Superior temporal gyrus (tissue), 1 donor: ENCODE measurements around the gene LTA4H.

Source experiments
- DNase-seq: peaks from one replicate; pipeline ENCODE4 v3.0.0-alpha.2; 2016; ENCODE audit errors: extremely low spot score

The LTA4H gene

GRCh38 chr12:96057986-96058553 lies 22.7 kb upstream of the LTA4H start:
- no peak for DNase-seq

GRCh38 chr12:96056646-96057455 lies 21.5 kb upstream of the LTA4H start:
- DNase-seq = no peak

GRCh38 chr12:96054244-96054610 lies 18.8 kb upstream of the LTA4H start:
- no peak for DNase-seq

GRCh38 chr12:96053476-96054243 lies 18.3 kb upstream of the LTA4H start:
- no peak for DNase-seq

GRCh38 chr12:96051756-96052485 lies 16.5 kb upstream of the LTA4H start:
- no peak for DNase-seq

- no peak for DNase-seq
Observed at GRCh38 chr12:96050139-96050538, 14.8 kb upstream of the LTA4H start.

- DNase-seq = no peak
Observed at GRCh38 chr12:96049101-96049500, 13.7 kb upstream of the LTA4H start.

- no peak for DNase-seq
Observed at GRCh38 chr12:96048393-96048969, 13.1 kb upstream of the LTA4H start.

GRCh38 chr12:96047229-96048211 lies 12.1 kb upstream of the LTA4H start:
- no peak for DNase-seq

- no peak for DNase-seq
Observed at GRCh38 chr12:96046543-96047228, 11.3 kb upstream of the LTA4H start.

GRCh38 chr12:96045566-96045965 lies 10.2 kb upstream of the LTA4H start:
- DNase-seq = no peak

GRCh38 chr12:96044943-96045290 lies 9.5 kb upstream of the LTA4H start:
- no peak for DNase-seq

GRCh38 chr12:96044017-96044942 lies 8.9 kb upstream of the LTA4H start:
- no peak for DNase-seq

- DNase-seq = no peak
Observed at GRCh38 chr12:96041181-96041580, 5.8 kb upstream of the LTA4H start.

GRCh38 chr12:96040305-96041133 lies 5.1 kb upstream of the LTA4H start:
- DNase-seq = no peak

GRCh38 chr12:96039516-96039915 lies 4.1 kb upstream of the LTA4H start:
- no peak for DNase-seq

- no peak for DNase-seq
Observed at GRCh38 chr12:96036765-96037455, 1.5 kb upstream of the LTA4H start.
